NCI-H1694 treated with DMSO at 0.1 percent for 48 hours (cell line): ENCODE data around the gene XAB2.
"Not testable (repeated sequence)": the region's sequence is repeated elsewhere in the genome, so short reads cannot be mapped to it uniquely, and the experiment has no call there.

ENCODE experiments used
- DNase-seq: peaks from one replicate; lab custom pipeline; 2025; lab: John Stamatoyannopoulos, UW

The XAB2 gene

GRCh38 chr19:7648265-7649014, 19.1 kb upstream of the XAB2 start:
- DNase-seq: no peak

- DNase-seq: no peak
Observed at GRCh38 chr19:7647156-7647555, 17.8 kb upstream of the XAB2 start.

GRCh38 chr19:7646426-7646700, 17.0 kb upstream of the XAB2 start:
- no peak for DNase-seq

- DNase-seq: no peak
Observed at GRCh38 chr19:7645656-7646425, 16.5 kb upstream of the XAB2 start.

- no peak for DNase-seq
Observed at GRCh38 chr19:7645163-7645562, 15.8 kb upstream of the XAB2 start.

GRCh38 chr19:7644550-7644877, 15.2 kb upstream of the XAB2 start:
- no peak for DNase-seq

GRCh38 chr19:7643629-7644549, 14.5 kb upstream of the XAB2 start:
- DNase-seq: not testable (repeated sequence)

- DNase-seq: no peak
Observed at GRCh38 chr19:7643031-7643415, 13.7 kb upstream of the XAB2 start.

GRCh38 chr19:7642295-7643030, 13.1 kb upstream of the XAB2 start:
- DNase-seq: no peak

GRCh38 chr19:7641290-7642276, 12.2 kb upstream of the XAB2 start:
- DNase-seq: no peak

GRCh38 chr19:7640803-7641202, 11.5 kb upstream of the XAB2 start:
- DNase-seq: no peak

GRCh38 chr19:7639863-7640348, 10.6 kb upstream of the XAB2 start:
- no peak for DNase-seq

GRCh38 chr19:7638802-7639465, 9.6 kb upstream of the XAB2 start:
- no peak for DNase-seq

GRCh38 chr19:7637374-7638256, 8.3 kb upstream of the XAB2 start:
- no peak for DNase-seq

GRCh38 chr19:7636691-7637373, 7.5 kb upstream of the XAB2 start, which contains the start of gene STXBP2:
Gene STXBP2, plus strand, starts transcription at chr19:7637110. Its CDS starts 40 bp downstream, at chr19:7637150.
- DNase-seq: no peak

GRCh38 chr19:7636317-7636690, 7.0 kb upstream of the XAB2 start:
- no peak for DNase-seq

- no peak for DNase-seq
Observed at GRCh38 chr19:7635670-7636069, 6.3 kb upstream of the XAB2 start.

GRCh38 chr19:7633698-7634097, 4.4 kb upstream of the XAB2 start, which contains the start of gene PCP2:
Gene PCP2, minus strand, starts transcription at chr19:7633719. Its CDS starts 262 bp downstream, at chr19:7633457.
- no peak for DNase-seq
